HepG2 (cell line): Measurements from ENCODE around the gene CHST1. TPM values are rescaled to one million over a fixed set of nuclear protein-coding genes. Genes with fewer than 3 reads are reported as not detected.

ENCODE experiments used
- ATAC-seq: fragments of 200-7000 bp; cut with Tn5 transposase; 3 replicates; pipeline ENCODE4 v1.9.1; 2020; ENCODE audit warnings: mild to moderate bottlenecking, moderate library complexity
- BruUV-seq: library from RNA; stranded (reverse); fragments of 400-500 nt; replicated peaks from 2 replicates; lab custom pipeline; 2021; lab: Mats Ljungman, UMichigan
- CTCF ChIA-PET: fragments of 300-600 bp; formaldehyde crosslinking; extraction: SDS; loops from one replicate; lab custom pipeline; 2021; ENCODE audit warnings: low total read pairs, inconsistent platforms, low intra/inter-chr PET ratio; lab: Yijun Ruan, JAX
- POLR2A ChIA-PET: fragments of 350-600 bp; sonication (Branson Sonifier 250); formaldehyde crosslinking; loops from one replicate; lab custom pipeline; 2020; ENCODE audit warnings: antibody characterized with exemption, inconsistent platforms; lab: Yijun Ruan, JAX
- DNase-seq: peaks from one replicate; pipeline ENCODE4 v3.0.0-alpha.2; 2015; ENCODE audit warnings: low spot score
- FAIRE-seq: peaks from 3 replicates; lab custom pipeline; 2011; peaks lifted over from hg19 to GRCh38; lab: Jason Lieb, UNC
- H2AFZ ChIP-seq: one replicate; pipeline ENCODE4 v1.6.1; 2011; ENCODE audit warnings: low read length, inconsistent platforms
- H3K27ac ChIP-seq: fragments of 300-600 bp; 3 replicates; pipeline ENCODE4 v1.8.0; 2011; ENCODE audit warnings: mixed run types, mild to moderate bottlenecking, mixed read lengths, low read length, inconsistent platforms; ENCODE audit not compliant: insufficient read depth; ENCODE audit errors: extremely low read length
- H3K27me3 ChIP-seq, 2 experiments: fragments of 200-600 bp in 1 of 2; 2 replicates in 1 of 2; 3 replicates in 1 of 2; pipeline versions ENCODE4 v1.6.0 to v1.8.0; 2011; ENCODE audit warnings: low read length in 2 of 2, mild to moderate bottlenecking in 2 of 2, moderate library complexity in 2 of 2, inconsistent platforms in 1 of 2; ENCODE audit not compliant: insufficient read depth in 2 of 2, control insufficient read depth in 1 of 2
- H3K36me3 ChIP-seq, 2 experiments: fragments of 200-600 bp in 1 of 2; replicated peaks in 1 of 2; 2 replicates in 1 of 2; 3 replicates in 1 of 2; pipeline versions ENCODE4 v1.5.1 to v1.8.0; 2011; ENCODE audit warnings: low read length in 2 of 2, inconsistent platforms in 1 of 2; ENCODE audit not compliant: insufficient read depth in 2 of 2, control insufficient read depth in 1 of 2
- H3K4me1 ChIP-seq: 2 replicates; pipeline ENCODE4 v1.5.1; 2012; ENCODE audit warnings: low read length, inconsistent platforms; ENCODE audit not compliant: insufficient read depth
- H3K4me2 ChIP-seq: 2 replicates; pipeline ENCODE4 v1.6.0; 2011; ENCODE audit warnings: low read depth, low read length, inconsistent platforms
- H3K4me3 ChIP-seq, 3 experiments: fragments of 200-600 bp in 1 of 3; sonication (generic), shearing (Covaris generic) in 1 of 3; replicated peaks in 1 of 3; 2 replicates each; pipeline ENCODE4 v1.5.1; 2011 to 2016; ENCODE audit warnings: low read length in 3 of 3, inconsistent platforms in 2 of 3, low read depth in 2 of 3, mild to moderate bottlenecking in 2 of 3, control low read depth in 1 of 3, mixed read lengths in 1 of 3; ENCODE audit not compliant: insufficient read depth in 1 of 3
- H3K79me2 ChIP-seq: one replicate; pipeline ENCODE4 v1.6.1; 2011; ENCODE audit warnings: low read length, inconsistent platforms; ENCODE audit not compliant: insufficient read depth
- H3K9ac ChIP-seq: 2 replicates; pipeline ENCODE4 v1.6.0; 2011; ENCODE audit warnings: mild to moderate bottlenecking, low read depth, low read length, inconsistent platforms; ENCODE audit not compliant: insufficient read depth
- H3K9me3 ChIP-seq: 2 replicates; pipeline ENCODE4 v1.5.1; 2012; ENCODE audit warnings: mild to moderate bottlenecking, low read length
- H4K20me1 ChIP-seq: 2 replicates; pipeline ENCODE4 v1.6.0; 2011; ENCODE audit warnings: inconsistent platforms, mild to moderate bottlenecking, low read length, moderate library complexity; ENCODE audit not compliant: insufficient read depth
- CSRNP1 ChIP-seq: sonication (generic); formaldehyde crosslinking; IDR thresholded peaks from 2 replicates; pipeline ENCODE4 v1.8.1; 2023; ENCODE audit warnings: mild to moderate bottlenecking, missing genetic modification reagents
- ETV5 ChIP-seq: IDR thresholded peaks from 2 replicates; pipeline ENCODE4 v1.6.1; 2018; ENCODE audit warnings: missing biosample characterization, missing genetic modification reagents, inconsistent platforms, borderline replicate concordance
- GPN1 ChIP-seq: sonication (generic); formaldehyde crosslinking; IDR thresholded peaks from 2 replicates; pipeline ENCODE4 v1.5.1; 2020; ENCODE audit warnings: missing genetic modification reagents, borderline replicate concordance
- RBM22 ChIP-seq: fragments of 200-400 bp; formaldehyde crosslinking; optimal IDR thresholded peaks from 2 replicates; pipeline ENCODE3; 2017; ENCODE audit warnings: mild to moderate bottlenecking, low read length, moderate library complexity
- TEAD2 ChIP-seq: sonication (generic); formaldehyde crosslinking; IDR thresholded peaks from 2 replicates; pipeline ENCODE4 v1.9.0; 2021; ENCODE audit warnings: missing genetic modification reagents
- ZFYVE20 ChIP-seq: sonication (generic); formaldehyde crosslinking; IDR thresholded peaks from 2 replicates; pipeline ENCODE4 v1.8.0; 2023; ENCODE audit warnings: low read depth, mild to moderate bottlenecking, moderate library complexity, missing genetic modification reagents, borderline replicate concordance
- ZNF232 ChIP-seq: sonication (generic); formaldehyde crosslinking; IDR thresholded peaks from 2 replicates; pipeline ENCODE4 v1.4.0; 2020; ENCODE audit warnings: missing genetic modification reagents, borderline replicate concordance
- ZNF354B ChIP-seq: sonication (generic); formaldehyde crosslinking; IDR thresholded peaks from 2 replicates; pipeline ENCODE4 v1.8.0; 2022; ENCODE audit warnings: mild to moderate bottlenecking, missing genetic modification reagents
- ZNF512 ChIP-seq: sonication (generic); formaldehyde crosslinking; IDR thresholded peaks from 2 replicates; pipeline ENCODE4 v1.4.0; 2020; ENCODE audit warnings: mild to moderate bottlenecking, missing genetic modification reagents
- ZNF577 ChIP-seq: sonication (generic); formaldehyde crosslinking; IDR thresholded peaks from 2 replicates; pipeline ENCODE4 v1.4.0; 2020; ENCODE audit warnings: mild to moderate bottlenecking, low read depth, missing genetic modification reagents, borderline replicate concordance
- ZNF629 ChIP-seq: sonication (generic); formaldehyde crosslinking; conservative IDR thresholded peaks from 2 replicates; pipeline ENCODE4 v1.5.0; 2020; ENCODE audit warnings: missing genetic modification reagents
- ZSCAN21 ChIP-seq: sonication (generic); formaldehyde crosslinking; IDR thresholded peaks from 2 replicates; pipeline ENCODE4 v1.8.0; 2022; ENCODE audit warnings: mild to moderate bottlenecking, missing genetic modification reagents, moderate library complexity, borderline replicate concordance
- WGBS: methylation state at CpG from one replicate; pipeline ENCODE4 v1.1.6; 2017; ENCODE audit warnings: low lambda C conversion rate; 5-methylcytosine and 5-hydroxymethylcytosine counted together
- in situ Hi-C: cut with HindIII; loops from 2 replicates; pipeline ENCODE4 v1.10.0; 2017; ENCODE audit warnings: low pct_unique_long_range_greater_than_20kb; ENCODE audit not compliant: extremely low pct_ligation_motif_present
- intact Hi-C: fragments of 100-400 bp; cut with micrococcal nuclease; formaldehyde crosslinking; loops from one replicate; pipeline ENCODE4 v1.10.0; 2022; ENCODE audit not compliant: unreplicated experiment
- polyA plus RNA-seq, 8 experiments: library from polyadenylated mRNA; depleted of rRNA in 3 of 8; stranded (reverse) in 7 of 8; unstranded in 1 of 8; fragments of >200 nt; fragmentation: Illumina TruSeq in 4 of 8; extraction: Trizol in 4 of 8; gene quantifications; 2 replicates each; pipeline versions ENCODE4 v1.2.1 to v1.2.3, GENCODE V29; 2011 to 2016; ENCODE audit warnings: low read depth in 4 of 8, missing spikeins in 1 of 8, mixed read lengths in 1 of 8; ENCODE audit not compliant: insufficient read depth in 1 of 8
- total RNA-seq, 5 experiments: library from RNA; depleted of rRNA; stranded (reverse); fragments of >200 nt; fragmentation: Illumina TruSeq; extraction: Trizol; gene quantifications; 2 replicates each; pipeline ENCODE4 v1.2.3, GENCODE V29; 2016; ENCODE audit warnings: low read depth in 1 of 5

The CHST1 gene
- total and polyA plus RNA-seq, 2 of the 13 experiments (the other 11 are each of a cell fraction or from before 2014, with no cell fraction given): not detected

GRCh38 chr11:45652781-45653180, 12.6 kb downstream of the CHST1 start:
- H3K9me3 ChIP-seq: no peaks in the 10 kb centered on the region
- TF ChIP-seq ZSCAN21 (CRISPR knock-in tag) (no peak), ZNF629 (CRISPR knock-in tag) (0 out of 2 replicates have a peak, but pooled peaks have one; percentile 8)
- TF ChIP-seq, all 625 proteins: peak for 1
- FAIRE-seq (no peak), ATAC-seq (no peak), DNase-seq (no peak)
- WGBS: 5% methylated on average over 5 of the region's 6 CpGs
- no peaks in the 10 kb centered on the region for H3K79me2 ChIP-seq
- no peak overlapping the region for H3K27ac ChIP-seq
- BruUV-seq: no TSS peak
- POLR2A ChIA-PET: no interaction called here
- no peak overlapping the region for H3K4me2 ChIP-seq
- CTCF ChIA-PET: no interaction called here
- H3K36me3 ChIP-seq: no peaks in the 10 kb centered on the region
- H3K4me3 ChIP-seq: no peak overlapping the region
- H4K20me1 ChIP-seq: no peaks in the 10 kb centered on the region
- no peak overlapping the region for H3K9ac ChIP-seq
- no peaks in the 10 kb centered on the region for H3K4me1 ChIP-seq
- peaks cover 4 to 47% of the 10 kb centered on the region in 2 experiments; a peak in 4 of 5 replicates for H3K27me3 ChIP-seq
- no peak overlapping the region for H2AFZ ChIP-seq
- in situ Hi-C loops: loop anchor here (5.0 kb wide), 1 partner anchor 280 kb away; no protein-coding TSS in a partner anchor
- intact Hi-C loops: no loop called here

GRCh38 chr11:45651841-45652749, 13.3 kb downstream of the CHST1 start:
- Histone ChIP-seq H3K4me2 (no peak overlapping the region; the same call in 1 of the 2 replicates), H4K20me1 (no peaks in the 10 kb centered on the region), H3K27ac (no peak overlapping the region), H3K9me3 (no peaks in the 10 kb centered on the region), H3K36me3 (no peaks in the 10 kb centered on the region), H3K27me3 (peaks cover 4 to 47% of the 10 kb centered on the region in 2 experiments; a peak in 4 of 5 replicates), H3K79me2 (no peaks in the 10 kb centered on the region), H3K4me3 (no peak overlapping the region), H2AFZ (no peak overlapping the region), H3K4me1 (no peaks in the 10 kb centered on the region), H3K9ac (no peak overlapping the region)
- WGBS: 12% methylated on average over 14 of the region's 20 CpGs
- ATAC-seq (no peak), DNase-seq (no peak), FAIRE-seq (no peak)
- POLR2A ChIA-PET: no interaction called here
- in situ Hi-C loops: loop anchor here (5.0 kb wide), 1 partner anchor 280 kb away; no protein-coding TSS in a partner anchor
- CTCF ChIA-PET: no interaction called here
- no TSS peak for BruUV-seq
- intact Hi-C loops: no loop called here
- TF ChIP-seq ZNF354B (no peak), RBM22 (no peak), ETV5 (no peak), ZFYVE20 (CRISPR knock-in tag) (no peak), CSRNP1 (CRISPR knock-in tag) (no peak), ZNF512 (no peak), ZNF232 (CRISPR knock-in tag) (no peak), ZNF577 (CRISPR knock-in tag) (no peak), TEAD2 (CRISPR knock-in tag) (no peak), GPN1 (no peak)
